Subcutaneous abdominal adipose tissue (tissue), 5 donors: Measurements from ENCODE around the gene NHERF1.
A peak's percentile ranks its signal among the peaks of the same experiment; 100 is the strongest.

ENCODE experiments used
- H3K27ac ChIP-seq: one replicate; pipeline ENCODE4 v1.7.0; 2013; ENCODE audit warnings: low read depth, mild to moderate bottlenecking, inconsistent platforms, low read length, moderate library complexity
- H3K27me3 ChIP-seq, 5 donors: one replicate each; pipeline ENCODE4 v1.7.0; 2013; ENCODE audit warnings: low read length in 5 of 5, inconsistent platforms in 1 of 5; ENCODE audit not compliant: control insufficient read depth in 5 of 5, insufficient read depth in 4 of 5
- H3K36me3 ChIP-seq, 5 donors: one replicate each; pipeline ENCODE4 v1.7.0; 2013; ENCODE audit warnings: low read length in 5 of 5; ENCODE audit not compliant: control insufficient read depth in 5 of 5, insufficient read depth in 5 of 5
- H3K4me1 ChIP-seq, 5 donors: one replicate each; pipeline ENCODE4 v1.7.0; 2013; ENCODE audit warnings: low read length in 5 of 5, mild to moderate bottlenecking in 3 of 5, moderate library complexity in 1 of 5; ENCODE audit not compliant: control insufficient read depth in 5 of 5, insufficient read depth in 5 of 5
- H3K4me3 ChIP-seq, 5 donors: one replicate each; pipeline ENCODE4 v1.7.0; 2013; ENCODE audit warnings: low read length in 5 of 5, low read depth in 1 of 5
- H3K9ac ChIP-seq, 5 donors: one replicate each; pipeline ENCODE4 v1.7.0; 2013; ENCODE audit warnings: low read length in 5 of 5, mild to moderate bottlenecking in 4 of 5, moderate library complexity in 3 of 5
- H3K9me3 ChIP-seq, 5 donors: one replicate each; pipeline ENCODE4 v1.7.0; 2013; ENCODE audit warnings: low read length in 5 of 5; ENCODE audit not compliant: control insufficient read depth in 5 of 5
- donor health status: healthy.
- donor health status: healthy.
- donor health status: healthy.
- donor health status: healthy.
- donor health status: healthy.

Gene NHERF1

DNA sequence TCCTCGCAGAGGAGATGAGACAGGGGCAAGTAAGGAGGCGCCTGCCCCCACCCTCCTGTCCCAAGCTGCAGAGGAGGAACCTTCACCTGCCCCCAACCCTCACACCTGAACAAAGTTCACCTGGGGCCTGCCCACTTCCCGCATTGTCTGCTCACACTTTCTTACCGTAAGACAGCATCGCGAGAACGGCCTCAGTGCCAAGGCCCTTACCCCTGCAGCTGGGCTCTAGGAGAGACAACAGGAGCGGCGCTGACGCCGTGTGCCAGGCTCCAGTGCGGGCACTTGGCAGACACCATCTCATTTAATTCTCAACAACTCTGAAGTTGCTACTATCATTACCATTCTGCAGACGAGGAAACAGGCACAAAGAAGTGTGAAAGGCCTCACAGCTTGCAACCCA, 23.6 kb downstream of the NHERF1 start:
- Histone ChIP-seq H3K4me3 (no peak overlapping the region), H3K36me3 (peaks cover 0 to 59% (median 52%) of the 10 kb centered on the region in 5 donors), H3K27ac (no peak overlapping the region), H3K27me3 (no peaks in the 10 kb centered on the region), H3K9me3 (no peaks in the 10 kb centered on the region), H3K9ac (no peak overlapping the region), H3K4me1 (peaks cover 8 to 36% (median 21%) of the 10 kb centered on the region in 5 donors)

DNA sequence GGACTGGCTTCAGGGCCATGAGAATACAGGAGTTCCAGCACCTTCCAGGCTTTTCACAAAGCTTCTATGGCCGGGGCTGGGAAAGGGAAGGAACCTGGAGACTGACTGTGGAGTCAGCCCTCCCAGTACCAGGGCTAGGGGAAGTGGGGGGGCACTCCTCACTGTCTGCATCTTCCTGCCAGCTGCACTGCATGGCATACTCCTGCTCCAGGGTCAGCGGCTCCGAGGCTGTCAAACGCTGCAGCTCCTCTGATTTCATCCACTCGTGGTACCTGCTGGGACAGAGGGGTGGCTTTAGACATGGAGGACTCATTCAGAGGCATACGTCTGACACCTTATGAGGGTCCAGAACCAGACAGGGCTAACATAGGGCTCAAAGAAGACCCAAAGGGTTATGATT, 25.0 kb downstream of the NHERF1 start:
- no peak overlapping the region for H3K27ac ChIP-seq
- no peaks in the 10 kb centered on the region for H3K27me3 ChIP-seq
- no peak overlapping the region for H3K4me3 ChIP-seq
- H3K9ac ChIP-seq = no peak overlapping the region
- H3K9me3 ChIP-seq = no peaks in the 10 kb centered on the region
- H3K36me3 ChIP-seq = peaks cover 0 to 54% (median 52%) of the 10 kb centered on the region in 5 donors
- H3K4me1 ChIP-seq = peaks cover 10 to 38% (median 29%) of the 10 kb centered on the region in 5 donors

DNA sequence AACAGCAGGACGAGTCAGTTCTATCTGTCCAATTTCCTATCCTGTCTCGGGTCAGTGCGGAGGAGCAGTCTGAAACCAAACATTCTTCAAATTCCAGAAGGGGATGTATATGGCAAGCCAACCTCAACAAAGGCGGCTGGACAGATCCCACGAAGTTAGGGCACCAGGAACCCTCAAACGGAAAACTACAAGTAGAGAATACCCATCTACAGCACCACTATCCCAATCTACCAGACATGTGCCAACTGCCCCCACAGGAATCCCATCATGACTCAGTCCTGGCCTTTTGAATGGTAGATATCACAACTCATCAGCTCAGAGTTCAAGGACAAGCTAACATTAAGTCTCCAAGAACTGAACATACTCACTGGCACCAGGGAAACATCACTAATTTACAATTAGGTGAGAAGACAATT, 25.5 kb downstream of the NHERF1 start:
- no peak overlapping the region for H3K27ac ChIP-seq
- no peaks in the 10 kb centered on the region for H3K9me3 ChIP-seq
- H3K4me3 ChIP-seq = no peak overlapping the region
- no peaks in the 10 kb centered on the region for H3K27me3 ChIP-seq
- peaks cover 10 to 36% (median 26%) of the 10 kb centered on the region in 5 donors for H3K4me1 ChIP-seq
- H3K9ac ChIP-seq = no peak overlapping the region
- peaks cover 0 to 50% (median 48%) of the 10 kb centered on the region in 5 donors for H3K36me3 ChIP-seq

DNA sequence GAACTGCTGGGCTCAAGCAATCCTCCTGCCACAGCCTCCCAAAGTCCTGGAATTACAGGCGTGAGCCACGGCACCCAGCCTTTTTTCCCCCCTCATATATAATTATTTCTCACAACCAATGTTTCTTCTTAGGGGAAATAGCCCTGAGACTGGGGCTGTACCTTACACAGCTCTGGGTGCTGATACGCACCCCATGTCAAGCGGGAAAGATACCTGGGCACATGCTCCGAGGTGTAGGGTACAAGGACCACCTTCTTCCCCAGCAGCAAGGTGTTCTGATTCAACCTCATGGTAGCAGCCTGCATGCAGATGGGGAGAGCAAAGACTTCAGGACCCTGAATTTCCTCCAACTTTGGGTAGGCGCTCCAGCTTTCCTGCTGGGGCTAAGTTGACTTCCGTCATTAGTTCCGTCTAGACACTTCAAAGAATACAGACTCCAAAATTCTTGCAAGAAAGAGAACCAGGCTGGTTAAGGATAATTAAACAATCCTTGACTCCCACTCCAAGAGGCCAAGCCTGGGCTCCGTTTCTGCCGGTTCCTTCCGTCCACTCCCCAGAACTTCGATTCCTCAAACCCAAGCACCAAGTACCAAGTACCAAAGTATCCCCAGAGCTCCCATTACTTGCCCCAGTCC, 27.1 kb downstream of the NHERF1 start:
- H3K27ac ChIP-seq = peak overlapping the region; percentile 79

DNA sequence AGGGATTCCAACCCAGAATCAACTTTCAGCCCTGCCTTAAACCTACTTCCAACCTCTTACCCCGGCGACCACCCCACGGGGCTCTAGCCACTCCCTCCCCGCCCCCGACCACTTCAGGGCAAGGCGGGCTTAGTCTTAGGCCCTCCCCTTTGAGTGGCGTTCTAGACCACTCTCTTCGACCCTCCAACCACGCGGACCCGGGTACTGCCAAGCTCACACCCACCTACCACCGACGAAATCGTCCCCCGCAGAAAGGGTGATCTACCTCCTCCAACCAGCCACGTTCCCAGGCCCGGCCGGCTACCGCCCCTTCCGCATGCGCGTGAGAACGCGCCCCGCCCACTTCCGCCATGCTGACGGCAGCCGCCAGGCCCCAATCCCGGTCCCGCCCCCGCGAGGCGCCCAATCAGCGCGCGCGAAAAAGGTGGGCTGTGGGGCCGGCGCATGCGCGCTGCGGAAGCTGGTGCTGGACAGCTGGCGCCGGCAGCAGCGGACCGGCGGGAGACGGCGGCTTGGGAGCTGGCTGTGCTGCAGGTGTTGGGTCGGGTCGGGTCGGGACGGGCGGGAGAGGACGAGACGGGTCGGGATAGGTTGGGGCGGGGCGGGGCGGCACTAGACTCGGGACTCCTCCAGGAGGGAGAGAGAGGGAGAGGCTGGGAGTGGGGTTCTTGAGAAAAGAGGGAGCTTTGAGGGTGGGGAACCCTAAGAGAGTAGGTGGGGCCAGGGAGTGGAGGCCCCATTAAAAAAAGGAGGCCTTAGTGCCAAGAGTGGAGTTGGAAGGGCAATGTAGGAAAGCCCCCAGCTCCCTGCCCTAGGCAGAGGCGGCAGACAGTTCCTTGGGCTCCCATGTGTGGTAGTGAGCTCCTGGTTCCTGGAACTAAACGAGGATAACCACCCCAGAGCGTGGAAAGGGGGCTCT, 27.9 kb downstream of the NHERF1 start, which contains the start of gene NAT9:
TSS of gene NAT9 (minus strand) at position 302 of the 919 bp plus-strand sequence. CDS start 647 bp downstream, outside the sequence.
- Histone ChIP-seq H3K9ac (peak within 1 kb of the TSS; percentile 86 to 91 (median 87)), H3K36me3 (peaks cover 0 to 40% (median 38%) of the 10 kb centered on the region in 5 donors), H3K27me3 (no peaks in the 10 kb centered on the region), H3K9me3 (no peaks in the 10 kb centered on the region), H3K4me3 (peak within 1 kb of the TSS; percentile 86 to 96 (median 93)), H3K27ac (peak within 1 kb of the TSS; percentile 79), H3K4me1 (peaks cover 12 to 48% (median 28%) of the 10 kb centered on the region in 5 donors)

More for the DNA sequence above, 27.1 kb downstream of the NHERF1 start:
- Histone ChIP-seq H3K36me3 (peaks cover 0 to 46% (median 42%) of the 10 kb centered on the region in 5 donors), H3K9ac (peak overlapping the region; percentile 86 to 91 (median 87)), H3K4me3 (peak overlapping the region; percentile 86 to 96 (median 93)), H3K27me3 (no peaks in the 10 kb centered on the region), H3K9me3 (no peaks in the 10 kb centered on the region), H3K4me1 (peaks cover 12 to 47% (median 28%) of the 10 kb centered on the region in 5 donors)

DNA sequence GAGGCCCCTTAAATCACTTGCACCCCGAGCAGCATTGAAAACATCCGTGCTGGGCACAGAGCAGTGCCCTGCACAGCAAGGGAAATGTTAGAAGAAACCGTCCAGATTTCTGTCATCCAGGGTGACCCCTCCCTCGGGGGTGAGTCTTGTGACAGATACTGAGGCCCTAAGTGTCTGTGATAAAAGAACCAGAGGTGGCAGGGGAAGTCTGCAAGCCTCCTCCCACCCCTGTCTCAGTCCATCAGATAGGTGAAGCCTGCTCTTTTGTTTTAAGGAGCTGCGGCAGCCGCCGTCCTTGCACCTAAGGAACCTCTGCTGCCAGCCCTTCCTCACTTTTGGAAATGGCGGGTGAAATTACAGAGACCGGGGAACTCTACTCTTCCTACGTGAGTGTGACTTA, 28.6 kb downstream of the NHERF1 start:
- Histone ChIP-seq H3K27me3 (no peaks in the 10 kb centered on the region), H3K9ac (peak overlapping the region; percentile 19 to 81 (median 77)), H3K4me1 (peaks cover 12 to 48% (median 28%) of the 10 kb centered on the region in 5 donors), H3K27ac (peak overlapping the region; percentile 69), H3K4me3 (peak overlapping the region; percentile 86 to 96 (median 93)), H3K36me3 (peaks cover 0 to 35% (median 33%) of the 10 kb centered on the region in 5 donors), H3K9me3 (no peaks in the 10 kb centered on the region)

DNA sequence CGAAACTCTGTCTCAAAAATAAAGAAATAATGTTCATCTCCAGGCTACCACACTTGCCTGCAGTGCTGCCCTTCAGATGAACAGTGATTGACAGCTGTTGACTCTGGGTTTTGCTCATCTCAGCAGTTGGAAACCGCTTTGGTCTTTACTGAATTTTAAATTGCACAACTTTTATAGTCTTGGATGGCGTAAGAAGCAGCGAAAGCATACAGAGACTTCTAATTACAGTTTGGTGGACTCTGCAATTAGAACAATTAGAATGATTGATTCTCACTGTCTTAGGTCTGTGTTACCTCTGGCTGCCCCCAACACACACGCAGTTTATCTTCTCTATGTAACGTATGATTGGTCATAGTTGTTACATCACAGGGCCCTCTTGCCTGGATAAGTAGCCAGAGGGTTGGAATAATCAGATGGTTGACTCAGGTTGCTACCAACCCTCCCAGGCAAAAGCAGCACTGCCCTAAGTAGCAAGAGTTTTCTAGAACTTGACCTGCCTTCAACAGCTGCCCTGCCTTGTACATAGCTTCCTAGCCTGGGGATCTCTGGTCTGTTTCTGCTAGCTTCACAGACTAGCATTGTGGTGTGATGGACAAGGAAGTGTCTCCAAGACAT, 29.6 kb downstream of the NHERF1 start:
- no peak overlapping the region for H3K4me3 ChIP-seq

DNA sequence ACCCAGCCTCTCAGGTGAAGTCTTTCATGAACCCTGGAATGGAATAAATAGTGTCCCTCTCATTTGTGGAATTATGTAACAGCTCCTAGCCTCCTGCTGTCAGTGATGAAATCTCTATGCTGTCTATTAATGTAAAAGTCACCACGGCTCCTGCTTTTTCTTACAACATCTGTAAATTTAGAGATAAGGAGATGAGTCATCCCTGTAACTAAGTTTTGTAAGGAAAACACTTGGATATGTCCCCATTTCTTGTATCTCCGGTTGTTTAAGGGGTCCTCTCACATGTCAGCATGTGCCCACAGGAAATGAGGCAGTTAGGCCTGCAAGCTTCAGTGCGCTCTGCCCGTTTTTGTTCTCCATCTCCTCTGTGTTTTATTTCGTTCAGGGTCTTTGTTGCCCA, 30.5 kb downstream of the NHERF1 start:
- H3K36me3 ChIP-seq = peaks cover 0 to 23% (median 18%) of the 10 kb centered on the region in 5 donors
- H3K27me3 ChIP-seq = no peaks in the 10 kb centered on the region
- peaks cover 12 to 48% (median 28%) of the 10 kb centered on the region in 5 donors for H3K4me1 ChIP-seq
- H3K4me3 ChIP-seq = no peak overlapping the region
- peak overlapping the region; percentile 69 for H3K27ac ChIP-seq
- H3K9me3 ChIP-seq = no peaks in the 10 kb centered on the region
- H3K9ac ChIP-seq = no peak overlapping the region

More for the DNA sequence above, 29.6 kb downstream of the NHERF1 start:
- peaks cover 12 to 48% (median 28%) of the 10 kb centered on the region in 5 donors for H3K4me1 ChIP-seq
- H3K27ac ChIP-seq = peak overlapping the region; percentile 69
- no peaks in the 10 kb centered on the region for H3K9me3 ChIP-seq
- no peaks in the 10 kb centered on the region for H3K27me3 ChIP-seq
- peaks cover 0 to 31% (median 26%) of the 10 kb centered on the region in 5 donors for H3K36me3 ChIP-seq
- H3K9ac ChIP-seq = no peak overlapping the region

DNA sequence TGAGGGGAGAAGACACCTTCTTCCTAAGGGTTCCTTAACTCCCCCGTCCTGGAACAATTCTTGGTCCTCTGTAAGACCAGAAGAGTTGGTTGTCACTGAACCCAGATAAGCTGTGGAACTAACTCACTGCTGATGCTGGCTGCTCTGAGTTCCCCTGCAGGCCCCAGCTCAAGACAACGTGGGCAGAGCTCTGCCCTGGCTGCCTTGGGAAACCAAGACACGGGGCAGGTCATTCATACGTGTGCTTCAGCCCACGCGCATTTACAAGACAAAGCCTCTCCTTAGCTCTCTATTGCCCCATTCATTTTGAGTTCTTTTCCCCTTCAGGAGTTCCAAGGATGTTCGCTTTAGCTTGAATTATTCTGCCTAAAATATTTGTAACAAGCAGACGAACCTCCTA, 31.1 kb downstream of the NHERF1 start:
- Histone ChIP-seq H3K36me3 (peaks cover 0 to 23% (median 16%) of the 10 kb centered on the region in 5 donors), H3K4me1 (peaks cover 12 to 48% (median 28%) of the 10 kb centered on the region in 5 donors), H3K4me3 (no peak overlapping the region), H3K9me3 (no peaks in the 10 kb centered on the region), H3K27me3 (no peaks in the 10 kb centered on the region), H3K9ac (peak overlapping the region in 1 of 5 donors; percentile 14), H3K27ac (peak overlapping the region; percentile 69)
